ENCODE measurements around the gene SLC4A9.

Gene SLC4A9

DNA sequence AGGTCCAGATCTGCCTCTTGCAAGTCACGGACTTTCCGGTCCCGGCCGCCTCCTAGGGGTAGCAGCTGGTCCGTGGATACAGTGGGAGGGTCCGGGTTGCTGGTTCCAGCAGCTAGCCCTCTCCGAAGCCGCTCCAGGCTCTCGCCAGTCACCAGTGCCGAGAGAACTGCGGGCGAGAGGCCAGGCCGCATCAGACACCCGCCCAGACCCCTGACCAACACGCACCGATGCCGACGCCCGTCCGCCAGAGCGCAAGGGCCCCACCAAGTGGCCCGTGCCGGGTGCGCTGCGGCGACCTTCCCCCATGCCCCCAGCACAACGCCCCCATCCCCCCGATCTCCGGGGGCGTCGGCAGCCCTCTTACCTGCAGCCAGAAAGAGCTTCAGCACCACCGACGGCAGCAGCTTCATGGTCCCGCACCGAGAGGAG lies 14.1 kb upstream of the SLC4A9 start (continued):
- TF ChIP-seq ZSCAN23 (tag by site-specific recombination; IDR thresholded peaks at IDR 0.05) (no peak), SETDB1 (IDR thresholded peaks at IDR 0.05; ENCODE audit: insufficient read length, low read length) (no peak)

DNA sequence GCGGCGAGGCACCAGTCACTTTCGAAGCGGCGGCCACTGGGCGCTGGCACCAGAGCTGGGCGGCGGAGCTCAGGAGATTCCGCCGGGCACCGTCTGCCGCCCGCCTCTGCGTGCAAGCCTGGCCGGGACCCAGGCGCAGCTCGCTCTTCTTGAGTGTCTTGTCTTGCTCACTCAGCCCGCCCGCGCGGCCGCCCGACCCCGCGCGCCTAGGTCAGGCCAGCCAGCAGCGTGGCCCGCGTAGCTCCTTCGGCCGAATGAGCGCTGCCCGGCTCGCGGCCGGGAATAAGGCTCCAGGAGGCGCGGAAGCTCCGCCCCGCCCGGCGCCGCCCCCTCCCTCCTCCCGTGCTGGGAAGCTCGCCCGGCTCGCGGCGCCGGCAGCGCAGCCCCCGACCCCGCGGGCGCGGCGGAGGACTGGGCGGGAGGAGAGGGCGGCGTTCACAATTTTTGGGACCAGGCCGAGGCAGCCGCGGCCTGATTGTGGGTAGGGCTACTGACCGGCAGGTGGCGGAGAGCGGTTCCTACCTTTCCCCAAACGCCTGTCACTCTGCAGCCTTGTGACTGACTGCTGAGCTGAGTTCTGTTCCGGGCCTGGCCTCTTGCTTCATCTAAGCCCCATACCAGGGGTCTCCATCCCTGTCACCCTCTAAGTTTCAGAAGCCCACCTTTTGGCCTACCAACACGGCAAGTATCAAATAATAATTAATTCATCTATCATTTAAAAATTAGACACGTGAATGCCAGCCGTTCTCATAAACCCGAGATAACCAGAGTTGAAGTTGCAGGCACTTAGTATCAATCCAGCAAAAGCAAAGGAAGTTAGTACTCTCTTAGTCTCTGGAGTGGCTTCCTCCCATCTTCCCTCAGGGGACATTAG lies 13.4 kb upstream of the SLC4A9 start, which contains the start of gene HBEGF:
TSS of gene HBEGF (minus strand) at position 256 of the 874 bp plus-strand sequence. CDS start 275 bp downstream, outside the sequence.
- Histone ChIP-seq H3K36me3 (ENCODE audit: control insufficient read depth in 2 of 2, insufficient read depth in 1 of 2, low read length in 2 of 2) (peaks cover 0 to 15% of the 10 kb centered on the region in 2 experiments; a peak in 1 of 3 replicates), H3K27ac (ENCODE audit: extremely low read depth, low read depth, low read length) (peak within 1 kb of the TSS; percentile 53; the same call in 1 of the 2 replicates), H3K4me1 (ENCODE audit: control insufficient read depth, insufficient read depth, low read length) (no peaks in the 10 kb centered on the region), H3K9me3 (ENCODE audit: control insufficient read depth, insufficient read depth, low read depth, low read length) (no peaks in the 10 kb centered on the region), H3K4me3 (ENCODE audit: low read depth, low read length) (peak within 1 kb of the TSS; percentile 68)
- ChIA-PET POLR2A (interaction anchor here (0.5 to 4.2 kb wide), 55 partner anchors 8 to 379 kb away, joined by 3 to 130 read pairs (median 5); partner anchors contain the start of genes ANKHD1, CYSTM1, HARS1 and HARS2), CTCF (interaction anchor here (0.5 to 17.1 kb wide), 28 partner anchors 8 to 365 kb away, joined by 3 to 660 read pairs (median 4); partner anchors contain the start of genes PFDN1 and SLC4A9)
- TF ChIP-seq ZNF157 (tag by site-specific recombination; IDR thresholded peaks at IDR 0.05) (no peak), PRDM1 (tag by site-specific recombination; IDR thresholded peaks at IDR 0.05) (no peak), ZNF16 (tag by site-specific recombination; IDR thresholded peaks at IDR 0.05; ENCODE audit: low read depth) (no peak), ZXDB (tag by site-specific recombination; IDR thresholded peaks at IDR 0.05) (no peak), ZNF184 (tag by site-specific recombination; IDR thresholded peaks at IDR 0.05) (no peak), ZFP3 (tag by site-specific recombination; IDR thresholded peaks at IDR 0.05; ENCODE audit: low read depth) (no peak), ZNF223 (tag by site-specific recombination; IDR thresholded peaks at IDR 0.05) (0 out of 2 replicates have a peak, but pooled peaks have one; percentile 8), ZNF521 (tag by site-specific recombination; IDR thresholded peaks at IDR 0.05) (no peak), ZNF292 (tag by site-specific recombination; IDR thresholded peaks at IDR 0.05; ENCODE audit: borderline replicate concordance, low read depth) (no peak), ZNF785 (tag by site-specific recombination; IDR thresholded peaks at IDR 0.05) (no peak), ZNF600 (tag by site-specific recombination; IDR thresholded peaks at IDR 0.05) (no peak), GFI1B (tag by site-specific recombination; IDR thresholded peaks at IDR 0.05) (no peak), YY1 (tag by site-specific recombination; IDR thresholded peaks at IDR 0.05) (no peak), GLIS2 (tag by site-specific recombination; IDR thresholded peaks at IDR 0.05) (peak; percentile 37), ZNF350 (tag by site-specific recombination; IDR thresholded peaks at IDR 0.05) (no peak), ZNF221 (tag by site-specific recombination; IDR thresholded peaks at IDR 0.05; ENCODE audit: borderline replicate concordance) (no peak), ZNF549 (tag by site-specific recombination; IDR thresholded peaks at IDR 0.05) (no peak), ZNF404 (tag by site-specific recombination; IDR thresholded peaks at IDR 0.05) (no peak), ZNF354C (tag by site-specific recombination; IDR thresholded peaks at IDR 0.05; ENCODE audit: borderline replicate concordance, low read depth) (no peak), IKZF3 (tag by site-specific recombination; IDR thresholded peaks at IDR 0.05) (no peak; the same call in 1 of the 2 replicates), ZNF701 (tag by site-specific recombination; IDR thresholded peaks at IDR 0.05) (no peak), ZBTB17 (tag by site-specific recombination; IDR thresholded peaks at IDR 0.05) (0 out of 2 replicates have a peak, but pooled peaks have one; percentile 56), ZNF132 (tag by site-specific recombination; IDR thresholded peaks at IDR 0.05; ENCODE audit: borderline replicate concordance) (no peak), ZNF76 (tag by site-specific recombination; IDR thresholded peaks at IDR 0.05; ENCODE audit: borderline replicate concordance, low read depth) (no peak), ZEB2 (tag by site-specific recombination; IDR thresholded peaks at IDR 0.05) (0 out of 2 replicates have a peak, but pooled peaks have one; percentile 57), ZNF37A (tag by site-specific recombination; IDR thresholded peaks at IDR 0.05) (no peak), ZNF335 (tag by site-specific recombination; conservative IDR thresholded peaks at IDR 0.05) (peak; percentile 77)
- TF ChIP-seq, protein P1, sequence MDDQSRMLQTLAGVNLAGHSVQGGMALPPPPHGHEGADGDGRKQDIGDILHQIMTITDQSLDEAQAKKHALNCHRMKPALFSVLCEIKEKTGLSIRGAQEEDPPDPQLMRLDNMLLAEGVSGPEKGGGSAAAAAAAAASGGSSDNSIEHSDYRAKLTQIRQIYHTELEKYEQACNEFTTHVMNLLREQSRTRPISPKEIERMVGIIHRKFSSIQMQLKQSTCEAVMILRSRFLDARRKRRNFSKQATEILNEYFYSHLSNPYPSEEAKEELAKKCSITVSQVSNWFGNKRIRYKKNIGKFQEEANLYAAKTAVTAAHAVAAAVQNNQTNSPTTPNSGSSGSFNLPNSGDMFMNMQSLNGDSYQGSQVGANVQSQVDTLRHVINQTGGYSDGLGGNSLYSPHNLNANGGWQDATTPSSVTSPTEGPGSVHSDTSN (CRISPR knock-in tag; IDR thresholded peaks at IDR 0.05): 0 out of 2 replicates have a peak, but pooled peaks have one; percentile 18
- TF ChIP-seq, protein P2, sequence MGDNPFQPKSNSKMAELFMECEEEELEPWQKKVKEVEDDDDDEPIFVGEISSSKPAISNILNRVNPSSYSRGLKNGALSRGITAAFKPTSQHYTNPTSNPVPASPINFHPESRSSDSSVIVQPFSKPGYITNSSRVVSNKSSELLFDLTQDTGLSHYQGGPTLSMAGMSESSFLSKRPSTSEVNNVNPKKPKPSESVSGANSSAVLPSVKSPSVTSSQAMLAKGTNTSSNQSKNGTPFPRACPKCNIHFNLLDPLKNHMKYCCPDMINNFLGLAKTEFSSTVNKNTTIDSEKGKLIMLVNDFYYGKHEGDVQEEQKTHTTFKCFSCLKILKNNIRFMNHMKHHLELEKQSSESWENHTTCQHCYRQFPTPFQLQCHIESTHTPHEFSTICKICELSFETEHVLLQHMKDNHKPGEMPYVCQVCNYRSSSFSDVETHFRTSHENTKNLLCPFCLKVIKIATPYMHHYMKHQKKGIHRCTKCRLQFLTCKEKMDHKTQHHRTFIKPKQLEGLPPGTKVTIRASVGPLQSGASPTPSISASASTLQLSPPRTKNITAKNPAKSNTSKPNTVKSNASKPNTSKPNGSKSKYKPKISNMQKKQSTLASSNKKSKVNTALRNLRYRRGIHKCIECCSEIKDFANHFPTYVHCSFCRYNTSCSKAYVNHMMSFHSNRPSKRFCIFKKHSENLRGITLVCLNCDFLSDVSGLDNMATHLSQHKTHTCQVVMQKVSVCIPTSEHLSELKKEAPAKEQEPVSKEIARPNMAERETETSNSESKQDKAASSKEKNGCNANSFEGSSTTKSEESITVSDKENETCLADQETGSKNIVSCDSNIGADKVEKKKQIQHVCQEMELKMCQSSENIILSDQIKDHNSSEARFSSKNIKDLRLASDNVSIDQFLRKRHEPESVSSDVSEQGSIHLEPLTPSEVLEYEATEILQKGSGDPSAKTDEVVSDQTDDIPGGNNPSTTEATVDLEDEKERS (tag by site-specific recombination; IDR thresholded peaks at IDR 0.05): no peak
- TF ChIP-seq, protein P3, sequence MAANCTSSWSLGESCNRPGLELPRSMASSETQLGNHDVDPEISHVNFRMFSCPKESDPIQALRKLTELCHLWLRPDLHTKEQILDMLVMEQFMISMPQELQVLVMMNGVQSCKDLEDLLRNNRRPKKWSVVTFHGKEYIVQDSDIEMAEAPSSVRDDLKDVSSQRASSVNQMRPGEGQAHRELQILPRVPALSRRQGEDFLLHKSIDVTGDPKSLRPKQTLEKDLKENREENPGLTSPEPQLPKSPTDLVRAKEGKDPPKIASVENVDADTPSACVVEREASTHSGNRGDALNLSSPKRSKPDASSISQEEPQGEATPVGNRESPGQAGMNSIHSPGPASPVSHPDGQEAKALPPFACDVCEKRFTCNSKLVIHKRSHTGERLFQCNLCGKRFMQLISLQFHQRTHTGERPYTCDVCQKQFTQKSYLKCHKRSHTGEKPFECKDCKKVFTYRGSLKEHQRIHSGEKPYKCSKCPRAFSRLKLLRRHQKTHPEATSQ (tag by site-specific recombination; IDR thresholded peaks at IDR 0.05): no peak
